GM23248 (cell line): ENCODE results near the gene STRN4.

Source experiments
- EZH2 ChIP-seq: fragments of 200-600 bp; sonication (generic); IDR thresholded peaks from 2 replicates; pipeline ENCODE4 v1.6.1; 2018; ENCODE audit warnings: antibody characterized with exemption, mild to moderate bottlenecking; ENCODE audit not compliant: insufficient read depth, poor library complexity, severe bottlenecking
- EZH2phosphoT487 ChIP-seq: fragments of 200-600 bp; sonication (generic); IDR thresholded peaks from 2 replicates; pipeline ENCODE4 v1.6.1; 2018; ENCODE audit warnings: antibody characterized with exemption, moderate library complexity, mild to moderate bottlenecking, low read depth; ENCODE audit not compliant: insufficient read depth

GRCh38 chr19:46745521-46746280 lies 549 bp downstream of the STRN4 start, which contains the start of gene FKRP:
- TF ChIP-seq EZH2 (no peak), EZH2phosphoT487 (no peak)
